Lower lobe of right lung (tissue), 2 donors: ENCODE results near the gene MYO9A. TPM values are rescaled to one million over a fixed set of nuclear protein-coding genes. Genes with fewer than 3 reads are reported as not detected.

ENCODE experiments used
- ATAC-seq, 2 donors: fragments of 200-7000 bp; cut with Tn5 transposase; one replicate each; pipeline ENCODE4 v1.9.1; 2020 to 2022; ENCODE audit warnings: mild to moderate bottlenecking in 2 of 2, moderate library complexity in 2 of 2
- DNase-seq: peaks from one replicate; pipeline ENCODE4 v3.0.0-alpha.2; 2020
- H3K27ac ChIP-seq: fragments of 200-600 bp; one replicate; pipeline ENCODE4 v1.8.0; 2022
- H3K27me3 ChIP-seq: fragments of 200-600 bp; one replicate; pipeline ENCODE4 v1.8.0; 2022; ENCODE audit warnings: low read depth
- H3K36me3 ChIP-seq: fragments of 200-600 bp; one replicate; pipeline ENCODE4 v1.8.0; 2022; ENCODE audit warnings: mild to moderate bottlenecking
- H3K4me1 ChIP-seq: fragments of 200-600 bp; one replicate; pipeline ENCODE4 v1.8.0; 2022
- H3K4me3 ChIP-seq: fragments of 200-600 bp; one replicate; pipeline ENCODE4 v1.8.0; 2022; ENCODE audit warnings: mild to moderate bottlenecking
- H3K9me3 ChIP-seq: fragments of 200-600 bp; one replicate; pipeline ENCODE4 v1.8.0; 2022
- intact Hi-C: fragments of 100-400 bp; cut with DNase I; formaldehyde crosslinking; loops from one replicate; pipeline ENCODE4 v1.11.0; 2022
- total RNA-seq: library from RNA; stranded (reverse); fragmentation: NEBNext Ultra II Directional; extraction: Animal tissue kit (Norgen Biotek cat#: 25700); gene quantifications from one replicate; pipeline ENCODE4 v1.2.1, GENCODE V29; 2021
- TF ChIP-seq, protein P1 (sequence below): fragments of 200-600 bp; IDR thresholded peaks from one replicate; pipeline ENCODE4 v1.8.0; 2022; ENCODE audit warnings: antibody characterized with exemption, mild to moderate bottlenecking
- donor health status: DM: no; HTN: yes; CAD: no; lungs with severe emphysema.

The MYO9A gene
- total RNA-seq, 1 donor from 2014 or later, result 73.8 TPM

DNA sequence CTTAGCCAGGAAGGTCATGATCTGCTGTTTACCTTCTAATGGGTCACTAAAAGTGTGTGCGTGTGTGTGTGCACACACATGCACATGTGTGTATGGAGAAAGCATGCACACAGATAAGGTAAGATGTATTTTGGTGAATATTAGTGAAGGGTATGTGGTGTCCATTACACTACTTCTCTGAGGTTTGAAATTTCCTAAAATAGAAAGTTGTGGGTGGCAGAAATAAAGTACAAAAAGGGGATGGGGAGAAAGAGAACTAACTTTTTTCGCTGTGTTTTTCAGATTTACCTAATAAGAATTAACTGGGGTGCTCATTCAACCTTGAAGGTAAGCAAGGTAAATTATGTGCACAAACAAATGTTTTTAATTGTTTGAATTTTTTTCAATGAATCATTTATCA, 332.0 kb downstream of the MYO9A start:
- Histone ChIP-seq H3K9me3 (no peaks in the 10 kb centered on the region), H3K4me3 (no peak overlapping the region), H3K27me3 (no peaks in the 10 kb centered on the region), H3K36me3 (no peaks in the 10 kb centered on the region), H3K27ac (no peak overlapping the region), H3K4me1 (no peaks in the 10 kb centered on the region)
- DNase-seq (no peak), ATAC-seq (no peak)
- TF ChIP-seq, protein P1, sequence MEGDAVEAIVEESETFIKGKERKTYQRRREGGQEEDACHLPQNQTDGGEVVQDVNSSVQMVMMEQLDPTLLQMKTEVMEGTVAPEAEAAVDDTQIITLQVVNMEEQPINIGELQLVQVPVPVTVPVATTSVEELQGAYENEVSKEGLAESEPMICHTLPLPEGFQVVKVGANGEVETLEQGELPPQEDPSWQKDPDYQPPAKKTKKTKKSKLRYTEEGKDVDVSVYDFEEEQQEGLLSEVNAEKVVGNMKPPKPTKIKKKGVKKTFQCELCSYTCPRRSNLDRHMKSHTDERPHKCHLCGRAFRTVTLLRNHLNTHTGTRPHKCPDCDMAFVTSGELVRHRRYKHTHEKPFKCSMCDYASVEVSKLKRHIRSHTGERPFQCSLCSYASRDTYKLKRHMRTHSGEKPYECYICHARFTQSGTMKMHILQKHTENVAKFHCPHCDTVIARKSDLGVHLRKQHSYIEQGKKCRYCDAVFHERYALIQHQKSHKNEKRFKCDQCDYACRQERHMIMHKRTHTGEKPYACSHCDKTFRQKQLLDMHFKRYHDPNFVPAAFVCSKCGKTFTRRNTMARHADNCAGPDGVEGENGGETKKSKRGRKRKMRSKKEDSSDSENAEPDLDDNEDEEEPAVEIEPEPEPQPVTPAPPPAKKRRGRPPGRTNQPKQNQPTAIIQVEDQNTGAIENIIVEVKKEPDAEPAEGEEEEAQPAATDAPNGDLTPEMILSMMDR, result no peak
- intact Hi-C loops, result no loop called here

DNA sequence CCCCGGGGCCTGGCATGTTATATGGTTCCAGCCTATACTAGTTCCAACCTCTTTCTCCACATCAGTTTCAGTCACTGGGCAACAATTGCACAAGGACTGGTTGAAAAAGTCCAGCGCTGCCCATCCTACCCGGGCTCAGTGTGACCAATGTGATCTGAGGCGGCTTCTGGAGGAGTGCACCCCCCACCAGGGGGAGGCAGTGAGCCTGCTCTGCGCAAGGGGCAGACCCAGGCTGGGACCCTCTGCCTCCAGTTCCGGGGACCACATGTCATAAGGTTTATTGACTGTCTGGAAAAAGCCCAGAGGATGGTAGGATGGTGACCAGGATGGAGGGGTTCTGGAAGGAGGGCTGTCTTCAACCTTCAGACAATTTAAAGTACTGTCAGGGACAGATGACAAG, 333.2 kb downstream of the MYO9A start:
- no peak overlapping the region for H3K4me3 ChIP-seq
- no peak overlapping the region for H3K27ac ChIP-seq
- ATAC-seq, result no peak
- TF ChIP-seq, protein P1, result peak; percentile 33
- no peaks in the 10 kb centered on the region for H3K9me3 ChIP-seq
- no peaks in the 10 kb centered on the region for H3K27me3 ChIP-seq
- intact Hi-C loops, result no loop called here
- DNase-seq, result no peak
- no peaks in the 10 kb centered on the region for H3K36me3 ChIP-seq
- peaks cover 10% of the 10 kb centered on the region for H3K4me1 ChIP-seq

DNA sequence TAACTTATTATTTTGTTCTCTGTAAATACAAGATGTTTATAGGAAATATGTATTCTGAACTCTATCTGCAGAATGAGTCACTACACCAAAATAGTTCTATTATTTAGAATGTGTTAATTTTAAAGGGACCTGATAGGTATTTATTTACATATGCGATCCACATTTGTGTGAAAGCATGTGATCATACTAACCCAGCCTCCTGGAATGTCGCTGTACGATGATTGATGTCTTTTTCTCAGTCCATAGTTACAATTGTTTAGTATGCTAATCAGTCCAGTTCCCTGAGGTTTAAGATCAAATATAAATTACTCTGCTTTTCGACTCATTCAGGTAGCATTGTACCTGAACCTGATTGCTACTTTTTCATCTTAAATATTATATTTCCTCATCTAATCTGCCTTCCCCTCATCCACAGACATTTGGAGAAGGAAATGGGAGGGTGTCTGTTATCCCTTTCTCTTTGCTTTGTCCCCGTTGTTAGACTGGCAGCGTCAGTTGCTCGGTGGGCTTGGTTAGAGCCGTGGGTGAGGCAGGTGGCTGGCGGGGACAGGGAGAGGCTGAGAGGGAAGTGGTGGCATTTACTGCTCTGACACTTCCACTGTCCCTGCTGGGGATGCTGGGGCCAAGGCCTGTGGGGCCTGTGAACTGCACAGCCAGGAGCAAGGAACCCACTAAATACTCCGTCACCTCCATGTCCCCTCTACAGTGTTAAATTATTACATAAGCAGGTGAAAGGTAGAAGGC, 335.4 kb downstream of the MYO9A start:
- Histone ChIP-seq H3K27me3 (no peaks in the 10 kb centered on the region), H3K27ac (no peak overlapping the region), H3K4me1 (peaks cover 10% of the 10 kb centered on the region), H3K36me3 (no peaks in the 10 kb centered on the region), H3K9me3 (no peaks in the 10 kb centered on the region), H3K4me3 (no peak overlapping the region)
- DNase-seq (no peak), ATAC-seq (no peak)
- TF ChIP-seq, protein P1, result no peak
- intact Hi-C loops, result no loop called here

DNA sequence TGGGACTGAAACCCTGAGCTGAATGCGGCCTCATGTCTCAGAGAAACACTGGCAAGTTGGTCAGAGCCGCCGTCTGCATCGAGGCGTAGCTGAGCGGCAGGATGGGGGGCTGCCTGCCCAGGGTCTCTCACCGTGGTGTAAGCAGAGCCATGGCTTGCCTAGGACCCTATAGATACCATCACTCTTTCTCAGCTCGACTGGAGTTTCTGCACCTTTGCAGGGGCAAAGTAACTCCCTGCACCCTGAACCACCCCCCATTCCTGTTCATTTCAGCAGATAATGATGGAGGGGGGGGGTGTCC, 336.0 kb downstream of the MYO9A start:
- no peak overlapping the region for H3K4me3 ChIP-seq
- H3K36me3 ChIP-seq, result no peaks in the 10 kb centered on the region
- no peaks in the 10 kb centered on the region for H3K27me3 ChIP-seq
- no peak overlapping the region for H3K27ac ChIP-seq
- H3K9me3 ChIP-seq, result no peaks in the 10 kb centered on the region
- TF ChIP-seq, protein P1, result no peak
- no peak for ATAC-seq
- peaks cover 10% of the 10 kb centered on the region for H3K4me1 ChIP-seq
- DNase-seq, result no peak
- intact Hi-C loops, result no loop called here

DNA sequence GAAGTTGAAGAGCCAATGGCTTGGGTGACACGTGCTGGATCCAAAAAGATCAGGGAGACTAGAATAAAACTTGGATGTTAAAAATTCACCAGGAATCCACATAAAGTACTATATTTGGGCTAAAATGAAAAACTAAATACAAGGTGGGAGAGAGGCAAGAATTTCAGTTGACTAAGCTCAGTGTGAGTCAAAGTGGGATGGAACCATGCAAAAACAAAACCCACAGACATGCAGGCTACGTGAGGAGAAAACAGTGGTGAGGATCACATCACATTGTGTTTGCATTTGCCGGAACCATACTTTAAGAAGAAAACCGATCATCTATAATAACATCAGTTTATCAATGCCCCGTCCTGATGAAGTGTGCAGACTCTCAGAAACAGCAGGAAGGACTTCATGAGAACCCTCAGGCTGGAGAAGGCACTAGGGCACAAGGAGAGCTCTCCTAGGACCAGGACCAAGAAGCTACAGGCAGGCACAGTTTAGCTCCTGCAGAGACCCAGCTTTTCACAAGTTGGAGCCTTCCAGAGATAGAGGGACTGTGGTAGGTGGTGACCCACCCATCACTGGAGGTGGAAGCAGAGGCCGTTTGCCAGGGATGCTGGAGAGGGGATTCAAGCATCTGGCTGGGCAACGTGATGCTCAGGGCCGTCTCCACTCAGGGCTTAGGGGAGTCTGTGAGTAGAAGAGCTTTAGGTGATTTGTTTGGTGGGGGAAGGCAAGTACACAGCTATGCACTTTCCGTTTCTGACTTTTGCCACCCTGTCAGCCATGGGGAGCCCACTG, 336.6 kb downstream of the MYO9A start:
- peaks cover 10% of the 10 kb centered on the region for H3K4me1 ChIP-seq
- no peaks in the 10 kb centered on the region for H3K36me3 ChIP-seq
- ATAC-seq (no peak), DNase-seq (no peak)
- TF ChIP-seq, protein P1, result no peak
- no peaks in the 10 kb centered on the region for H3K27me3 ChIP-seq
- no peak overlapping the region for H3K27ac ChIP-seq
- intact Hi-C loops, result no loop called here
- H3K4me3 ChIP-seq, result no peak overlapping the region
- no peaks in the 10 kb centered on the region for H3K9me3 ChIP-seq
